ENCODE measurements around the gene OR2V2.

The OR2V2 gene

GRCh38 chr5:181207214-181207959 is 60.0 kb downstream of the OR2V2 start:
- peak; percentile 85 for DNase-seq (ENCODE audit: low spot score)

GRCh38 chr5:181207960-181208253 is 60.5 kb downstream of the OR2V2 start:
- no peak for DNase-seq (ENCODE audit: low spot score)

All from LoVo (cell line).